A673 (cell line): ENCODE data around the gene PDE8A.

Experiments
- EZH2 ChIP-seq: fragments of 200-600 bp; sonication (generic); IDR thresholded peaks from 2 replicates; pipeline ENCODE4 v1.6.1; 2017; ENCODE audit warnings: borderline replicate concordance, low read depth, mild to moderate bottlenecking, mixed read lengths, antibody characterized with exemption, low read length; ENCODE audit not compliant: poor library complexity, severe bottlenecking
- TF ChIP-seq, protein P1 (sequence below): fragments of 300-800, 200-600 bp; sonication (generic); conservative IDR thresholded peaks from 2 replicates; pipeline ENCODE4 v1.5.1; 2017; ENCODE audit warnings: low read depth, mild to moderate bottlenecking, antibody characterized with exemption, low read length, moderate library complexity, mixed read lengths

DNA sequence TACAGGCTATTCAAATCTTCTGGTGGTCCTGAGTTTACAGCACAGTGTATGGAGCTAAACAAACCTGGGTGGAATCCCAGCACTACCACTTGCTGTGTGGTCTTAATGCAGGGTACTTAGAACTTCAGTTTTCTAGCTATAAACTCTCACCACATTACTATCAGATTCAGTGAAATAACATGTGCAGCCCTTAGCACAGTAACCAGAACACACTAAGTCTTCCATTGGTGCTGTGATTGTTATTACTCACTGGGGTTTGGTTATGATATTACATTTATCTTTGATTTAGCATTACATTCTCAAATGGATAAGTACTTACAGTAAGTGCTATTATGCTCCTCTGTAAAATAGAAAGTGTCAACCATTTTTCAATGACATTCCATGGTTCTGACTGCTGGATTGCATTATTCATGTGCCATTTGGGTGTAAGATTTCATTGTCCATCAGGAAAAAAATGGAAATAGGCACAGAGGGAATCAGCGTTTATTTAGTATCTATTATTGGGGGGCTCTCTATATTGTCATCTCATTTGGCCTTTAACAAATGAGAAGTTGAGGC is 81.9 kb downstream of the PDE8A start:
- TF ChIP-seq, protein P1, sequence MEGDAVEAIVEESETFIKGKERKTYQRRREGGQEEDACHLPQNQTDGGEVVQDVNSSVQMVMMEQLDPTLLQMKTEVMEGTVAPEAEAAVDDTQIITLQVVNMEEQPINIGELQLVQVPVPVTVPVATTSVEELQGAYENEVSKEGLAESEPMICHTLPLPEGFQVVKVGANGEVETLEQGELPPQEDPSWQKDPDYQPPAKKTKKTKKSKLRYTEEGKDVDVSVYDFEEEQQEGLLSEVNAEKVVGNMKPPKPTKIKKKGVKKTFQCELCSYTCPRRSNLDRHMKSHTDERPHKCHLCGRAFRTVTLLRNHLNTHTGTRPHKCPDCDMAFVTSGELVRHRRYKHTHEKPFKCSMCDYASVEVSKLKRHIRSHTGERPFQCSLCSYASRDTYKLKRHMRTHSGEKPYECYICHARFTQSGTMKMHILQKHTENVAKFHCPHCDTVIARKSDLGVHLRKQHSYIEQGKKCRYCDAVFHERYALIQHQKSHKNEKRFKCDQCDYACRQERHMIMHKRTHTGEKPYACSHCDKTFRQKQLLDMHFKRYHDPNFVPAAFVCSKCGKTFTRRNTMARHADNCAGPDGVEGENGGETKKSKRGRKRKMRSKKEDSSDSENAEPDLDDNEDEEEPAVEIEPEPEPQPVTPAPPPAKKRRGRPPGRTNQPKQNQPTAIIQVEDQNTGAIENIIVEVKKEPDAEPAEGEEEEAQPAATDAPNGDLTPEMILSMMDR: no peak
- no peak for TF ChIP-seq EZH2
